SK-N-SH (cell line): ENCODE measurements around the gene ATOH1. TPM values are rescaled to one million over a fixed set of nuclear protein-coding genes. Genes with fewer than 3 reads are reported as not detected.

Experiments
- CTCF ChIA-PET: fragments of 300-600, 350-600 bp; formaldehyde crosslinking; extraction: SDS; loops from one replicate; lab custom pipeline; 2021; lab: Yijun Ruan, JAX
- POLR2A ChIA-PET: fragments of 350-600 bp; sonication (Branson Sonifier 250); formaldehyde crosslinking; extraction: SDS; loops from one replicate; lab custom pipeline; 2020; ENCODE audit warnings: antibody characterized with exemption, inconsistent platforms; lab: Yijun Ruan, JAX
- DNase-seq: peaks from one replicate; pipeline ENCODE4 v3.0.0; 2012
- H2AFZ ChIP-seq: fragments of 200-600 bp; sonication (generic); 2 replicates; pipeline ENCODE4 v1.8.1; 2016; ENCODE audit warnings: antibody characterized with exemption, mild to moderate bottlenecking, low read depth
- H3F3A ChIP-seq: fragments of 200-600 bp; sonication (generic); replicated peaks from 2 replicates; pipeline ENCODE3; 2016; ENCODE audit warnings: antibody characterized with exemption, mild to moderate bottlenecking; ENCODE audit not compliant: insufficient read depth
- H3K27ac ChIP-seq, 2 experiments: fragments of 200-500 bp in 1 of 2; fragments of 200-600 bp in 1 of 2; sonication (Bioruptor generic) in 1 of 2; sonication (generic), shearing (Covaris generic) in 1 of 2; 2 replicates each; pipeline versions ENCODE4 v1.5.1 to v1.6.1; 2014 to 2016; ENCODE audit warnings: low read depth in 2 of 2, inconsistent platforms in 1 of 2, low read length in 1 of 2, mild to moderate bottlenecking in 1 of 2, mixed read lengths in 1 of 2
- H3K27me3 ChIP-seq: fragments of 200-600 bp; sonication (generic), shearing (Covaris generic); 2 replicates; pipeline ENCODE4 v1.6.1; 2016; ENCODE audit warnings: mixed run types; ENCODE audit not compliant: insufficient read depth
- H3K36me3 ChIP-seq, 2 experiments: fragments of 200-500 bp in 1 of 2; fragments of 200-600 bp in 1 of 2; sonication (Bioruptor generic) in 1 of 2; sonication (generic) in 1 of 2; replicated peaks in 1 of 2; 2 replicates each; pipeline versions ENCODE3 to v1.5.1; 2014 to 2016; ENCODE audit warnings: low read length in 1 of 2, mild to moderate bottlenecking in 1 of 2; ENCODE audit not compliant: insufficient read depth in 2 of 2, control insufficient read depth in 1 of 2
- H3K4me1 ChIP-seq, 2 experiments: fragments of 200-500 bp in 1 of 2; fragments of 200-600 bp in 1 of 2; sonication (Bioruptor generic) in 1 of 2; sonication (generic), shearing (Covaris generic) in 1 of 2; 2 replicates each; pipeline versions ENCODE4 v1.5.1 to v1.6.1; 2014 to 2016; ENCODE audit warnings: low read depth in 1 of 2, low read length in 1 of 2, mixed run types in 1 of 2; ENCODE audit not compliant: insufficient read depth in 2 of 2, control insufficient read depth in 1 of 2
- H3K4me2 ChIP-seq: fragments of 200-600 bp; sonication (generic), shearing (Covaris generic); 2 replicates; pipeline ENCODE4 v1.6.1; 2017; ENCODE audit warnings: mixed run types
- H3K4me3 ChIP-seq, 2 experiments: fragments of 200-500 bp in 1 of 2; fragments of 200-600 bp in 1 of 2; sonication (Bioruptor generic) in 1 of 2; sonication (generic), shearing (Covaris generic) in 1 of 2; 2 replicates each; pipeline versions ENCODE4 v1.5.1 to v1.8.1; 2014 to 2016; ENCODE audit warnings: low read depth in 2 of 2, inconsistent platforms in 1 of 2, low read length in 1 of 2, mild to moderate bottlenecking in 1 of 2, mixed read lengths in 1 of 2, moderate library complexity in 1 of 2
- H3K79me2 ChIP-seq: fragments of 200-600 bp; sonication (generic); 2 replicates; pipeline ENCODE4 v1.8.1; 2017; ENCODE audit warnings: mild to moderate bottlenecking; ENCODE audit not compliant: insufficient read depth
- H3K9ac ChIP-seq: fragments of 200-600 bp; sonication (generic); 2 replicates; pipeline ENCODE4 v1.6.1; 2017; ENCODE audit warnings: mixed run types
- H3K9me2 ChIP-seq: fragments of 200-600 bp; sonication (generic); 2 replicates; pipeline ENCODE4 v1.6.1; 2017; ENCODE audit warnings: mixed run types
- H3K9me3 ChIP-seq: fragments of 200-600 bp; sonication (generic); 2 replicates; pipeline ENCODE4 v1.6.1; 2017; ENCODE audit warnings: mixed run types, mild to moderate bottlenecking, moderate library complexity
- H4K20me1 ChIP-seq: fragments of 200-600 bp; sonication (generic); 2 replicates; pipeline ENCODE4 v1.6.1; 2017; ENCODE audit warnings: mild to moderate bottlenecking, mixed run types; ENCODE audit not compliant: insufficient read depth
- CTCF ChIP-seq: fragments of 200-600 bp; sonication (generic); IDR thresholded peaks from 2 replicates; pipeline ENCODE4 v1.6.1; 2017; ENCODE audit warnings: antibody characterized with exemption, mild to moderate bottlenecking, moderate library complexity
- FOXM1 ChIP-seq: IDR thresholded peaks from 2 replicates; pipeline ENCODE4 v1.4.0; 2012; ENCODE audit warnings: low read depth, mild to moderate bottlenecking
- GATA2 ChIP-seq: sonication (generic); formaldehyde crosslinking; IDR thresholded peaks from 2 replicates; pipeline ENCODE4 v1.5.0; 2020; ENCODE audit warnings: mild to moderate bottlenecking, missing genetic modification reagents
- MEF2A ChIP-seq: IDR thresholded peaks from 2 replicates; pipeline ENCODE4 v1.4.0; 2012; ENCODE audit warnings: low read depth, borderline replicate concordance
- RXRA ChIP-seq: IDR thresholded peaks from 2 replicates; pipeline ENCODE4 v1.4.0; 2012; ENCODE audit warnings: low read depth, mild to moderate bottlenecking, borderline replicate concordance
- SIN3A ChIP-seq: IDR thresholded peaks from 2 replicates; pipeline ENCODE4 v1.6.1; 2012; ENCODE audit warnings: low read depth, mild to moderate bottlenecking, low read length, moderate library complexity, borderline replicate concordance
- TCF12 ChIP-seq: IDR thresholded peaks from 2 replicates; pipeline ENCODE4 v1.4.0; 2012
- USF2 ChIP-seq: fragments of 150-350 bp; IDR thresholded peaks from 2 replicates; pipeline ENCODE4 v1.6.1; 2017; ENCODE audit warnings: antibody characterized with exemption, low read length, low read depth, borderline replicate concordance
- ZBTB33 ChIP-seq: IDR thresholded peaks from 2 replicates; pipeline ENCODE4 v1.4.0; 2012; ENCODE audit warnings: low read depth, borderline replicate concordance
- WGBS: methylation state at CpG from one replicate; pipeline ENCODE4 v1.1.6; 2017; ENCODE audit warnings: low lambda C conversion rate; 5-methylcytosine and 5-hydroxymethylcytosine counted together
- polyA plus RNA-seq, 3 experiments: library from polyadenylated mRNA; depleted of rRNA; stranded (reverse); fragments of >200 nt; gene quantifications; 2 replicates each; pipeline ENCODE4 v1.2.3, GENCODE V29; 2012

ATOH1 gene
- polyA plus RNA-seq, 1 of the 3 experiments (the other 2 are of a cell fraction), result not detected

GRCh38 chr4:93876754-93877153 lies 48.2 kb downstream of the ATOH1 start:
- Histone ChIP-seq H3K9me3 (no peaks in the 10 kb centered on the region), H3K79me2 (no peaks in the 10 kb centered on the region), H4K20me1 (no peaks in the 10 kb centered on the region), H3K9me2 (no peaks in the 10 kb centered on the region), H3K9ac (no peak overlapping the region)
- WGBS, result 79% methylated on average over 1 of the region's 1 CpG
- TF ChIP-seq USF2, result no peak
- TF ChIP-seq, all 33 proteins: peak for 0
- CTCF ChIA-PET, result no interaction called here
- no peaks in the 10 kb centered on the region for H3F3A ChIP-seq
- H3K4me2 ChIP-seq, result no peak overlapping the region
- DNase-seq, result no peak
- POLR2A ChIA-PET, result no interaction called here
- no peak overlapping the region for H2AFZ ChIP-seq
- no peaks in the 10 kb centered on the region for H3K4me1 ChIP-seq
- H3K27me3 ChIP-seq, result no peaks in the 10 kb centered on the region
- H3K27ac ChIP-seq, result no peak overlapping the region
- no peak overlapping the region for H3K4me3 ChIP-seq
- H3K36me3 ChIP-seq, result no peaks in the 10 kb centered on the region

GRCh38 chr4:93878566-93878965 lies 50.0 kb downstream of the ATOH1 start:
- no peak overlapping the region for H3K9ac ChIP-seq
- no peaks in the 10 kb centered on the region for H3K9me2 ChIP-seq
- no peak overlapping the region for H2AFZ ChIP-seq
- CTCF ChIA-PET, result interaction anchor here (1.4 kb wide), 1 partner anchor 12 kb away, joined by 4 read pairs; no protein-coding TSS in a partner anchor
- no peaks in the 10 kb centered on the region for H3K36me3 ChIP-seq
- H4K20me1 ChIP-seq, result no peaks in the 10 kb centered on the region
- no peak overlapping the region for H3K27ac ChIP-seq
- no peak for DNase-seq
- POLR2A ChIA-PET, result no interaction called here
- no peaks in the 10 kb centered on the region for H3K9me3 ChIP-seq
- H3F3A ChIP-seq, result no peaks in the 10 kb centered on the region
- no peaks in the 10 kb centered on the region for H3K4me1 ChIP-seq
- 34% methylated on average over 1 of the region's 1 CpG for WGBS
- no peaks in the 10 kb centered on the region for H3K27me3 ChIP-seq
- TF ChIP-seq FOXM1 (no peak), TCF12 (no peak), SIN3A (no peak), USF2 (no peak), CTCF (no peak), ZBTB33 (no peak), GATA2 (CRISPR knock-in tag) (no peak), MEF2A (no peak), RXRA (no peak)
- H3K4me3 ChIP-seq, result no peak overlapping the region
- H3K79me2 ChIP-seq, result no peaks in the 10 kb centered on the region
- no peak overlapping the region for H3K4me2 ChIP-seq
